ENCODE results near the gene AVEN.

GRCh38 chr15:33932734-33933133 is 106.3 kb downstream of the AVEN start:
- TF ChIP-seq CTCF (IDR thresholded peaks at IDR 0.05) (no peak), ZFX (IDR thresholded peaks at IDR 0.05; ENCODE audit: borderline replicate concordance) (no peak)

Data from 22Rv1 (cell line).